ENCODE data around the gene PTGIR.

The PTGIR gene

DNA sequence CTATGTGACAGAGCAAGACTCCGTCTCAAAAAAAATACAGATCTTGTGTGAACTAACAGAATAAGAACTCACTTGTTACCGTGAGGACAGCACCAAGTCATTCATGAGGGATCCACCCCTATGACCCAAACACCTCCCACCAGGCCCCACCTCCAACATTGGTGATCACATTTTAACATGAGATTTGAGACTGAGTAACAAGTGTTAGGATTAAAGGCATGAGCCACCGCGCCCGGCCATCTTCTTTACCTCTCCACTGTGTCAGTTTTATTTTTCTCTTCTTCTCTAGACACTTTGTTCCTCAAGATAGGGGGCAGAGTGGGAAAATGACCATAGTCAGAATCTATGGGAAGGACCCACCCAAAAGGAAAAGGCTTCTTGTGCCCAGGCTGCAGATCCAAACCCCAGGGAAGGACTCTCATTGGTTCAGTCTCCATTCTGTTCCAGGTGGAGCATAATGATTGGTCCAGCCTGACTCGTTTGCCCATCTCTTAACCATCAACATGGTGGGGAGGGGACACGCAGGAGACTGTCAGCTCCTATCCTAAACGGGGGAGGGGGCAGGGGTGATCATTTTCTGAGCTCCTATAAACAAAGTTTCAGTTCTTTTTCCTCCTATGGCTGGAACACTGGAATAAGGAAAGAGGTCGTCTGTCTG lies 25.0 kb downstream of the PTGIR start:
- DNase-seq: no peak

GRCh38 chr19:46598372-46598917 lies 26.4 kb downstream of the PTGIR start:
- DNase-seq: no peak

- no peak for DNase-seq
Measured at GRCh38 chr19:46596008-46596407, 28.9 kb downstream of the PTGIR start.

DNA sequence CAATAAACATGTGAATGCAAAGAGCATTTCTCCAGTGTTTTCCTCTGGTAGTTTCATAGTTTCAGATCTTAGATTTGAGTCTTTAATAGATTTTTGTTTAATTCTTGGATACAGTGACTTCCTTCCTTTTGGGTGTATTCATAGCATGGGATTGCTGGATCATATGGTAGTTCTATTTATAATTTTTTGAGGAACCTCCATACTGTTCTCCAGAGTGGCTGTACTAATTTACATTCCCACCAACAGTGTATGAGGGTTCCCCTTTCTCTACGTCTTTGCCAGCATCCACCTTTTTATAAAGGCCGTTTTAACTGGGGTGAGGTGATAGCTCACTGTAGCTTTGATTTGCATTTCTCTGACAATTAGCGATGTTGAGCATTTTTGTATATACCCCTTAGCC lies 33.0 kb downstream of the PTGIR start:
- DNase-seq: no peak

GRCh38 chr19:46591254-46591653 lies 33.6 kb downstream of the PTGIR start:
- DNase-seq: no peak

- no peak for DNase-seq
Measured at GRCh38 chr19:46587861-46588260, 37.0 kb downstream of the PTGIR start.

- no peak for DNase-seq
Measured at GRCh38 chr19:46586294-46586693, 38.6 kb downstream of the PTGIR start.

GRCh38 chr19:46585539-46585938 lies 39.4 kb downstream of the PTGIR start:
- DNase-seq: no peak

GRCh38 chr19:46580247-46580646 lies 44.6 kb downstream of the PTGIR start:
- DNase-seq: no peak

DNA sequence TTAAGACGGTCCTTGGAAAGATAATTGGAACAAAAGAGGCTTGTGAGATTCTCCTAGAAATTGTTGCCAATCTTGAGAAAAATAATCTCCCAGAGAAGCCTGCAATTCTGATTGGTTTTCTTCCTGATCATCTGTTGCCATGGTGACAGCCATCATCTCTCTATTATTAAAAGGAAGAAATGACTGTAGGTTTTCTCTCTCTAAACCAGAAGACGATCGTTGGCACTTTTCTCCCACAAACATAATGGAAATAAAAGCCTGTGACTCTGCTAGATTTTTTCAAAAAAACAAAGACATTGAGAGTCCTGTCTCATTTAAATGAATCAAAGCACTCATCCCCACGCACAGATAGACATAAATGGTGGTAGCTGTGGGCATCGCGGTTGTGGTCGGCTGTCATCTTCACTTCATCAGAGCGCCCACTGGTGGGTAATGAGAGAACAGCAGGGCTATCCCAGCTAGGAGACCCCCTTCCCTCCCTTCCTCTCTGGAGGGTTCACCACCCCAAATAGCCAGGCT lies 45.5 kb downstream of the PTGIR start:
- peak; percentile 66 for DNase-seq

GRCh38 chr19:46578450-46578849 lies 46.4 kb downstream of the PTGIR start:
- DNase-seq: no peak

DNA sequence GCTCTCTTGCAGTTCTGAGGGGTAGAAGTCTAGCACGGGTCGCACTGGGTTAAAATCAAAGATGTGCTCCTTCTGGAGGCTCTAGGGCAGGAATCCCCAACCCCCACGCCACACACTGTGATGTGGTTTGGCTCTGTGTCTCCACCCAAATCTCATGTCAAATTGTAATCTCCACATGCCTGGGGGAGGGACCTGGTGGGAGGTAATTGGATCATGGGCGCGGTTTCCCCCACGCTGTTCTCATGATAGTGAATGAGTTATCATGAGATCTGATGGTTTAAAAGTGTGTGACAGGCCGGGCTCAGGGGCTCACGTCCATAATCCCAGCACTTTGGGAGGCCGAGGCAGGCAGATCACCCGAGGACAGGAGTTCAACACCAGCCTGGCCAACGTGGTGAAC lies 50.4 kb downstream of the PTGIR start:
- DNase-seq: peak; percentile 66

DNA sequence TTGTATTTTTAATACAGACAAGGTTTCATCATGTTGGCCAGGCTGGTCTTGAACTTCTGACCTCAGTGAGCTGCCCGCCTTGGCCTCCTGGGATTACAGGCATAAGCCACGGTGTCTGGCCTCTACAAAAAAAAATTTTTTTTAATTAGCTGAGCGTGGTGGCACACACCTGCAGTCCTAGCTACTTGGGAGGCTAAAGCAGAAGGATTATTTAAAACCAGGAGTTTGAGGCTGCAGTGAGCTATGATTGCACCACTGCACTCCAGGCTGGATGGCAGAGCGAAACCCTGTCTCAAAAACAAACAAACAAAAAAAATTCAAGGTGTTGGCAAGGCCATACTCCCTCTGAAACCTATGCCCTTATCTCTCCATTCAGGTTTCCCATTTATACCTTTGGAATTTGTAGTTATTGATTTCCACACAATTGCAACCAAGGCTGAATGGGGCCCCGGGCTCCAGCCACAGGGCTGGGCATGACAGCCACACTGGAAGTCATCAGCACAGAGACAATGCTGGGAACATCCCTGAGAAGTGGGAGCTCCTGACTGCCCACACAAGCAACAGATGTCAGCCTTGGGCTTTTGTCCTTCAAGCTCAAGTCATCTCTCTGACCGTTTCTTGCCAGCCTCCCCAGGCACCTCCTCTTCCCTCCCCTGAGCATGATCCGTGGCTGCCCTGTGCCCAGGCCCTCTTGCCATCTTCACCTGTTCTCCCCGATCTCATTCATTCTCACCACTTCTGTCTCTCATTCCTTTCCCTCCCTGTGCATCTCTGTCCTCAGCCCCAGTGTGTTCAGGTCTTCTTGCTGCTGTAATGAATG lies 51.0 kb downstream of the PTGIR start:
- no peak for DNase-seq

DNA sequence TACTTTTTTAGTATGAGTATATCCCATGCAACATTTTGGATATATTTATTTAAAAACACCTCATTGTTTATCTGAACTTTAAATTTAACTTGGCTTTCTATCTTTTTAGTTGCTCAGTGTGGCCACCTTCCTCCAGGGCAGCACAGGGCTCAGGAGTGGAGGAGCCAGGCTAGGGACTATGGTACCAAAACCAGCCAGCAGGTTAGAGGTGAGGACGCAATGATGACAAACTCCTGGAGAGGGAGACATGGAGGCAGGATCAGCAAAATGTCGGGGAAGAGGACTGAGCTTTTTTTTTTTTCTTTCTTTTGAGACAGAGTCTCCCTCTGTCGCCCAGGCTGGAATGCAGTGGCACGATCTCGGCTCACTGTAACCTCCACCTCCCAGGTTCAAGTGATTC lies 53.4 kb downstream of the PTGIR start:
- no peak for DNase-seq
